GM11168 (cell line): Measurements from ENCODE around the gene MOCOS.

Experiments
- in situ Hi-C: fragments of 300-500 bp; cut with MboI; formaldehyde crosslinking; loops from one replicate; pipeline ENCODE4 v1.12.0; 2022; ENCODE audit warnings: low sequenced_read_pairs; ENCODE audit not compliant: unreplicated experiment

The MOCOS gene

GRCh38 chr18:36177913-36178312 is 9.4 kb upstream of the MOCOS start:
- in situ Hi-C loops: no loop called here

GRCh38 chr18:36179562-36180355 is 7.5 kb upstream of the MOCOS start:
- in situ Hi-C loops: no loop called here

- in situ Hi-C loops: no loop called here
Observed at GRCh38 chr18:36181441-36181840, 5.9 kb upstream of the MOCOS start.

GRCh38 chr18:36181898-36182506 is 5.3 kb upstream of the MOCOS start:
- in situ Hi-C loops: no loop called here

- in situ Hi-C loops: no loop called here
Observed at GRCh38 chr18:36183033-36183432, 4.3 kb upstream of the MOCOS start.

- in situ Hi-C loops: no loop called here
Observed at GRCh38 chr18:36183987-36184386, 3.3 kb upstream of the MOCOS start.

- in situ Hi-C loops: no loop called here
Observed at GRCh38 chr18:36185157-36185556, 2.1 kb upstream of the MOCOS start.

GRCh38 chr18:36185901-36186460 is 1.3 kb upstream of the MOCOS start:
- in situ Hi-C loops: no loop called here

- in situ Hi-C loops: no loop called here
Observed at GRCh38 chr18:36186461-36187192, 670 bp upstream of the MOCOS start.

GRCh38 chr18:36187826-36188721 is 777 bp downstream of the MOCOS start:
- in situ Hi-C loops: no loop called here

- in situ Hi-C loops: no loop called here
Observed at GRCh38 chr18:36188916-36189315, 1.6 kb downstream of the MOCOS start.

GRCh38 chr18:36189486-36189885 is 2.2 kb downstream of the MOCOS start:
- in situ Hi-C loops: no loop called here

GRCh38 chr18:36191286-36191685 is 4.0 kb downstream of the MOCOS start:
- in situ Hi-C loops: no loop called here

- in situ Hi-C loops: no loop called here
Observed at GRCh38 chr18:36191711-36192110, 4.4 kb downstream of the MOCOS start.

GRCh38 chr18:36194600-36195315 is 7.5 kb downstream of the MOCOS start:
- in situ Hi-C loops: no loop called here

GRCh38 chr18:36195427-36196122 is 8.3 kb downstream of the MOCOS start:
- in situ Hi-C loops: no loop called here

- in situ Hi-C loops: no loop called here
Observed at GRCh38 chr18:36196238-36196995, 9.1 kb downstream of the MOCOS start.

GRCh38 chr18:36197511-36198166 is 10.3 kb downstream of the MOCOS start:
- in situ Hi-C loops: no loop called here
